Heart right ventricle (tissue), 16 donors: ENCODE results near the gene ATG13. TPM values are rescaled to one million over a fixed set of nuclear protein-coding genes. Genes with fewer than 3 reads are reported as not detected.

Experiments
- ATAC-seq, 8 donors: fragments of 200-7000 bp; cut with Tn5 transposase; one replicate each; pipeline ENCODE4 v1.9.1; 2020; ENCODE audit warnings: mild to moderate bottlenecking in 8 of 8, moderate library complexity in 8 of 8, moderate number of reproducible peaks in 1 of 8
- DNase-seq, 2 donors: peaks; one replicate each; pipeline ENCODE4 v3.0.0-alpha.2; 2020
- H3K27ac ChIP-seq, 10 donors: fragments of 200-600 bp; sonication (generic) in 2 of 10; one replicate each; pipeline versions ENCODE4 v1.5.0 to v1.8.0; 2020 to 2022; ENCODE audit warnings: mild to moderate bottlenecking in 3 of 10
- H3K27me3 ChIP-seq, 7 donors: fragments of 200-600 bp; one replicate each; pipeline ENCODE4 v1.8.0; 2021 to 2022; ENCODE audit warnings: mild to moderate bottlenecking in 2 of 7
- H3K36me3 ChIP-seq, 9 donors: fragments of 200-600 bp; sonication (generic) in 1 of 9; one replicate each; pipeline versions ENCODE4 v1.5.0 to v1.8.0; 2020 to 2022; ENCODE audit warnings: mild to moderate bottlenecking in 2 of 9
- H3K4me1 ChIP-seq, 9 donors: fragments of 200-600 bp; sonication (generic) in 1 of 9; one replicate each; pipeline versions ENCODE4 v1.5.0 to v1.8.0; 2020 to 2022; ENCODE audit warnings: mild to moderate bottlenecking in 4 of 9
- H3K4me3 ChIP-seq, 10 donors: fragments of 200-600 bp; sonication (generic) in 2 of 10; one replicate each; pipeline versions ENCODE4 v1.5.0 to v1.8.0; 2020 to 2022; ENCODE audit warnings: mild to moderate bottlenecking in 7 of 10, moderate library complexity in 2 of 10
- H3K9me3 ChIP-seq, 11 donors: fragments of 200-600 bp in 10 of 11; sonication (generic) in 2 of 11; one replicate each; pipeline versions ENCODE4 v1.5.0 to v1.8.0; 2013 to 2022; ENCODE audit warnings: mild to moderate bottlenecking in 2 of 11, control low read depth in 1 of 11, moderate library complexity in 1 of 11
- CTCF ChIP-seq, 9 donors: fragments of 200-600 bp; sonication (generic) in 2 of 9; IDR thresholded peaks; one replicate each; pipeline versions ENCODE4 v1.5.0 to v1.8.0; 2021 to 2022; ENCODE audit warnings: antibody characterized with exemption in 9 of 9, mild to moderate bottlenecking in 5 of 9, moderate library complexity in 1 of 9
- WGBS, 2 donors: extraction: QIAGEN DNeasy Blood & Tissue Kit; methylation state at CpG; one replicate each; pipeline ENCODE4 v1.1.7; 2013; ENCODE audit warnings: inconsistent platforms in 1 of 2; 5-methylcytosine and 5-hydroxymethylcytosine counted together
- intact Hi-C, 10 donors: fragments of 100-400 bp; cut with DNase I; formaldehyde crosslinking; loops; one replicate each; pipeline versions ENCODE4 v1.11.1 to v1.14.2; 2022
- polyA plus RNA-seq, 2 donors: library from polyadenylated mRNA; stranded (reverse); fragments of 200-250 nt; gene quantifications; one replicate each; pipeline ENCODE4 v1.2.3, GENCODE V29; 2013
- total RNA-seq, 10 donors: library from RNA; stranded (reverse); fragmentation: NEBNext Ultra II Directional in 3 of 10; extraction: Animal tissue kit (Norgen Biotek cat#: 25700) in 3 of 10; gene quantifications; one replicate each; pipeline versions ENCODE4 v1.2.1 to v1.2.4, GENCODE V29; 2021 to 2023
- donor health status: Arrhythmogenic right ventricular cardiomyopathy.
- donor health status: ischemic (EF 13 %, LVEDD 7.1; RV severe dilation, severe dysfunction).
- donor health status: healthy with polysubstance abuse.
- donor health status: DM: no; HTN: yes; CAD: no.
- donor health status: DM: no; HTN: no; CAD: no.
- donor health status: ischemic (EF 25% LVEDD 6.9; RV normal size, moderate dysfunction).
- donor health status: ischemic (EF 25% LVEDD 5.7; RV mildly dilated, moderate dysfunction).
- donor health status: healthy.
- donor health status: DM: yes; HTN: yes; CAD: no.
- donor health status: Ischemic cardiomyopathy.
- donor health status: ischemic (EF 35%, LVEDD 5.7; RV mildly dilated, moderate dysfunction).
- donor health status: nonischemic (EF 11% LVEDD 7.7; RV severe dilation, severe dysfunction).
- donor health status: DM: yes; HTN: yes; CAD: no.
- donor health status: PGD.
- donor health status: ischemic (EF 29% LVEDD 5.4; RV normal size, mild dysfunction).
- donor health status: nonischemic (EF 23%, LVEDD 6.1; RV moderate dilation, normal function).

Gene ATG13
- total and polyA plus RNA-seq, 12 donors: 25.8 to 50.6 (median 40.8) TPM

- WGBS, 2 donors: 2 to 3% methylated on average over 15 of the region's 15 CpGs
- intact Hi-C loops: loop anchor here in 4 of 10 donors (1.0 to 10.0 kb wide), 5 partner anchors 51 to 232 kb away; partner anchors contain the start of genes MDK (in 3 of the 4), ARHGAP1 (in 2 of the 4) and CHRM4 (in 1 of the 4)
- DNase-seq (no peak), ATAC-seq (peak in 1 of 8 donors; percentile 35)
- Histone ChIP-seq H3K4me1 (peaks cover 2 to 68% (median 42%) of the 10 kb centered on the region in 9 donors), H3K36me3 (peaks cover 0 to 24% (median 0%) of the 10 kb centered on the region in 9 donors), H3K9me3 (no peaks in the 10 kb centered on the region), H3K27ac (peak overlapping the region; percentile 77 to 98 (median 94)), H3K4me3 (peak overlapping the region; percentile 74 to 100 (median 98)), H3K27me3 (no peaks in the 10 kb centered on the region)
- no peak for TF ChIP-seq CTCF (IDR thresholded peaks at IDR 0.05)
Measured at GRCh38 chr11:46616551-46617133, 711 bp upstream of the ATG13 start.

- H3K4me3 ChIP-seq: peak overlapping the region; percentile 74 to 100 (median 98)
- TF ChIP-seq CTCF (IDR thresholded peaks at IDR 0.05): no peak
- WGBS, 2 donors: 1 to 4% methylated on average over 9 of the region's 9 CpGs
- no peaks in the 10 kb centered on the region for H3K9me3 ChIP-seq
- peak overlapping the region; percentile 77 to 98 (median 94) for H3K27ac ChIP-seq
- DNase-seq: no peak
- ATAC-seq: no peak
- intact Hi-C loops: loop anchor here in 4 of 10 donors (1.0 to 10.0 kb wide), 5 partner anchors 49 to 233 kb away; partner anchors contain the start of genes MDK (in 3 of the 4), ARHGAP1 (in 2 of the 4) and CHRM4 (in 1 of the 4)
- peaks cover 0 to 57% (median 39%) of the 10 kb centered on the region in 9 donors for H3K4me1 ChIP-seq
- H3K36me3 ChIP-seq: peaks cover 0 to 37% (median 3%) of the 10 kb centered on the region in 9 donors
- H3K27me3 ChIP-seq: no peaks in the 10 kb centered on the region
Measured at GRCh38 chr11:46617972-46618314, 590 bp downstream of the ATG13 start.

- H3K4me3 ChIP-seq: peak overlapping the region in 7 of 10 donors; percentile 74 to 100 (median 98)
- H3K4me1 ChIP-seq: peaks cover 0 to 57% (median 39%) of the 10 kb centered on the region in 9 donors
- intact Hi-C loops: loop anchor here in 4 of 10 donors (5.0 to 10.0 kb wide), 4 partner anchors 48 to 234 kb away; partner anchors contain the start of genes MDK (in 3 of the 4) and CHRM4 (in 1 of the 4)
- no peak for TF ChIP-seq CTCF (IDR thresholded peaks at IDR 0.05)
- 56 to 78% methylated on average over 6 of the region's 6 CpGs for WGBS, 2 donors
- H3K27ac ChIP-seq: peak overlapping the region in 1 of 10 donors; percentile 98
- ATAC-seq (no peak), DNase-seq (no peak)
- H3K27me3 ChIP-seq: no peaks in the 10 kb centered on the region
- no peaks in the 10 kb centered on the region for H3K9me3 ChIP-seq
- H3K36me3 ChIP-seq: peaks cover 0 to 46% (median 3%) of the 10 kb centered on the region in 9 donors
Measured at GRCh38 chr11:46618837-46619236, 1.5 kb downstream of the ATG13 start.

- 96 to 98% methylated on average over 3 of the region's 3 CpGs for WGBS, 2 donors
- Histone ChIP-seq H3K9me3 (no peaks in the 10 kb centered on the region), H3K36me3 (peaks cover 0 to 97% (median 27%) of the 10 kb centered on the region in 9 donors), H3K27me3 (no peaks in the 10 kb centered on the region), H3K4me1 (peaks cover 0 to 10% (median 0%) of the 10 kb centered on the region in 9 donors), H3K4me3 (no peak overlapping the region), H3K27ac (no peak overlapping the region)
- intact Hi-C loops: no loop called here
- DNase-seq: no peak
- no peak for TF ChIP-seq CTCF (IDR thresholded peaks at IDR 0.05)
- ATAC-seq: no peak
Measured at GRCh38 chr11:46625406-46625805, 8.1 kb downstream of the ATG13 start.
